GM19035 (cell line): Measurements from ENCODE around the gene AP5M1.
A peak's percentile ranks its signal among the peaks of the same experiment; 100 is the strongest.
"Not testable (repeated sequence)": the region's sequence is repeated elsewhere in the genome, so short reads cannot be mapped to it uniquely, and the experiment has no call there.

Experiments used
- ATAC-seq: cut with Tn5 transposase; IDR thresholded peaks from one replicate; pipeline ENCODE4 v1.9.1; 2021; ENCODE audit not compliant: unreplicated experiment

Gene AP5M1

GRCh38 chr14:57290751-57291150 lies 22.0 kb downstream of the AP5M1 start:
- ATAC-seq, result no peak

GRCh38 chr14:57291692-57292647 lies 23.2 kb downstream of the AP5M1 start:
- ATAC-seq, result no peak

- no peak for ATAC-seq
Measured at GRCh38 chr14:57293866-57294837, 25.4 kb downstream of the AP5M1 start.

- no peak for ATAC-seq
Measured at GRCh38 chr14:57295239-57295638, 26.5 kb downstream of the AP5M1 start.

- no peak for ATAC-seq
Measured at GRCh38 chr14:57297852-57298251, 29.1 kb downstream of the AP5M1 start.

GRCh38 chr14:57299511-57299910 lies 30.7 kb downstream of the AP5M1 start:
- no peak for ATAC-seq

- no peak for ATAC-seq
Measured at GRCh38 chr14:57302883-57303282, 34.1 kb downstream of the AP5M1 start.

GRCh38 chr14:57314396-57315089 lies 45.8 kb downstream of the AP5M1 start:
- no peak for ATAC-seq

- peak; percentile 70 for ATAC-seq
Measured at GRCh38 chr14:57317248-57317833, 48.6 kb downstream of the AP5M1 start.

GRCh38 chr14:57319636-57320192 lies 50.9 kb downstream of the AP5M1 start:
- no peak for ATAC-seq

- ATAC-seq, result no peak
Measured at GRCh38 chr14:57323721-57324120, 55.0 kb downstream of the AP5M1 start.

GRCh38 chr14:57326253-57326652 lies 57.5 kb downstream of the AP5M1 start:
- peak; percentile 77 for ATAC-seq

- no peak for ATAC-seq
Measured at GRCh38 chr14:57329833-57330232, 61.1 kb downstream of the AP5M1 start.

GRCh38 chr14:57332475-57332874 lies 63.7 kb downstream of the AP5M1 start:
- ATAC-seq, result not testable (repeated sequence)

GRCh38 chr14:57333726-57334125 lies 65.0 kb downstream of the AP5M1 start:
- not testable (repeated sequence) for ATAC-seq

- not testable (repeated sequence) for ATAC-seq
Measured at GRCh38 chr14:57343545-57344297, 75.0 kb downstream of the AP5M1 start.

- ATAC-seq, result no peak
Measured at GRCh38 chr14:57345106-57345505, 76.3 kb downstream of the AP5M1 start.

GRCh38 chr14:57346741-57347140 lies 78.0 kb downstream of the AP5M1 start:
- no peak for ATAC-seq
